SK-N-DZ (cell line): ENCODE measurements around the gene PARP12.

ENCODE experiments used
- DNase-seq: peaks from one replicate; pipeline ENCODE4 v3.0.0-alpha.2; 2015; ENCODE audit warnings: low spot score

The PARP12 gene

GRCh38 chr7:140059273-140060242 lies 3.2 kb downstream of the PARP12 start:
- no peak for DNase-seq

GRCh38 chr7:140058517-140058916 lies 4.2 kb downstream of the PARP12 start:
- DNase-seq, result peak; percentile 49

GRCh38 chr7:140057143-140057535 lies 5.6 kb downstream of the PARP12 start:
- DNase-seq, result no peak

- no peak for DNase-seq
Observed at GRCh38 chr7:140056431-140057142, 6.2 kb downstream of the PARP12 start.

- DNase-seq, result no peak
Observed at GRCh38 chr7:140055833-140056232, 6.9 kb downstream of the PARP12 start.

- DNase-seq, result no peak
Observed at GRCh38 chr7:140054751-140055150, 8.0 kb downstream of the PARP12 start.

GRCh38 chr7:140053812-140054539 lies 8.8 kb downstream of the PARP12 start:
- DNase-seq, result no peak

GRCh38 chr7:140051820-140052219 lies 10.9 kb downstream of the PARP12 start:
- DNase-seq, result no peak

GRCh38 chr7:140050100-140050499 lies 12.7 kb downstream of the PARP12 start:
- DNase-seq, result no peak

GRCh38 chr7:140049339-140050024 lies 13.3 kb downstream of the PARP12 start:
- DNase-seq, result no peak

GRCh38 chr7:140048989-140049338 lies 13.8 kb downstream of the PARP12 start:
- DNase-seq, result no peak

GRCh38 chr7:140048138-140048537 lies 14.6 kb downstream of the PARP12 start:
- no peak for DNase-seq

GRCh38 chr7:140047197-140047596 lies 15.6 kb downstream of the PARP12 start:
- DNase-seq, result no peak

- no peak for DNase-seq
Observed at GRCh38 chr7:140045697-140046096, 17.1 kb downstream of the PARP12 start.

GRCh38 chr7:140044251-140044650 lies 18.5 kb downstream of the PARP12 start:
- DNase-seq, result no peak

- no peak for DNase-seq
Observed at GRCh38 chr7:140042386-140042670, 20.4 kb downstream of the PARP12 start.

GRCh38 chr7:140041659-140042385 lies 20.9 kb downstream of the PARP12 start:
- no peak for DNase-seq

- no peak for DNase-seq
Observed at GRCh38 chr7:140039896-140040295, 22.9 kb downstream of the PARP12 start.

GRCh38 chr7:140039066-140039465 lies 23.7 kb downstream of the PARP12 start:
- DNase-seq, result no peak

GRCh38 chr7:140036224-140036962 lies 26.4 kb downstream of the PARP12 start:
- peak; percentile 99 for DNase-seq
